NT2/D1 (cell line): ENCODE results near the gene BMX.

Experiments
- DNase-seq: peaks from one replicate; pipeline ENCODE4 v3.0.0-alpha.2; 2011; ENCODE audit warnings: low read depth, low spot score
- H3K27me3 ChIP-seq: 2 replicates; pipeline ENCODE4 v1.6.0; 2011; ENCODE audit warnings: mild to moderate bottlenecking; ENCODE audit not compliant: insufficient read length, insufficient read depth
- H3K36me3 ChIP-seq: 2 replicates; pipeline ENCODE4 v1.6.1; 2011; ENCODE audit warnings: mild to moderate bottlenecking, low read length, mixed read lengths; ENCODE audit not compliant: insufficient read depth, insufficient read length
- H3K4me1 ChIP-seq: 2 replicates; pipeline ENCODE4 v1.5.1; 2011; ENCODE audit not compliant: insufficient read depth, insufficient read length
- H3K4me3 ChIP-seq: 2 replicates; pipeline ENCODE4 v1.5.1; 2011; ENCODE audit warnings: low read depth; ENCODE audit not compliant: insufficient read length
- H3K9ac ChIP-seq: 2 replicates; pipeline ENCODE4 v1.6.0; 2011; ENCODE audit warnings: low read depth; ENCODE audit not compliant: insufficient read length
- H3K9me3 ChIP-seq: 2 replicates; pipeline ENCODE4 v1.5.1; 2011; ENCODE audit warnings: mild to moderate bottlenecking, low read length; ENCODE audit not compliant: insufficient read depth
- SUZ12 ChIP-seq: IDR thresholded peaks from 2 replicates; pipeline ENCODE4 v1.6.1; 2011; ENCODE audit not compliant: insufficient read length, insufficient read depth; ENCODE audit errors: extremely low read depth
- YY1 ChIP-seq: IDR thresholded peaks from 2 replicates; pipeline ENCODE4 v1.6.1; 2011; ENCODE audit not compliant: insufficient read length, insufficient read depth
- ZNF274 ChIP-seq: IDR thresholded peaks from 2 replicates; pipeline ENCODE4 v1.6.1; 2011; ENCODE audit warnings: mild to moderate bottlenecking, low read depth, low read length

BMX gene

GRCh38 chrX:15598026-15598425 is 97.4 kb downstream of the BMX start:
- Histone ChIP-seq H3K9ac (no peak overlapping the region), H3K9me3 (no peaks in the 10 kb centered on the region), H3K4me1 (no peaks in the 10 kb centered on the region), H3K4me3 (no peak overlapping the region), H3K27me3 (no peaks in the 10 kb centered on the region), H3K36me3 (no peaks in the 10 kb centered on the region)
- DNase-seq = no peak
- TF ChIP-seq YY1 = no peak

GRCh38 chrX:15599461-15599860 is 98.9 kb downstream of the BMX start:
- TF ChIP-seq SUZ12 = no peak
- TF ChIP-seq ZNF274 = no peak
- TF ChIP-seq YY1 = no peak
- no peaks in the 10 kb centered on the region for H3K4me1 ChIP-seq
- no peak overlapping the region for H3K9ac ChIP-seq
- H3K4me3 ChIP-seq = no peak overlapping the region
- H3K27me3 ChIP-seq = no peaks in the 10 kb centered on the region
- no peaks in the 10 kb centered on the region for H3K9me3 ChIP-seq
- no peaks in the 10 kb centered on the region for H3K36me3 ChIP-seq
- no peak for DNase-seq

GRCh38 chrX:15600049-15600448 is 99.4 kb downstream of the BMX start:
- TF ChIP-seq ZNF274 = no peak
- TF ChIP-seq SUZ12 = no peak
- TF ChIP-seq YY1 = no peak

GRCh38 chrX:15600745-15601144 is 100.1 kb downstream of the BMX start, which contains the start of gene ACE2:
Gene ACE2, minus strand, starts transcription at chrX:15600960. Its CDS starts 49 bp downstream, at chrX:15600911.
- Histone ChIP-seq H3K36me3 (no peaks in the 10 kb centered on the region), H3K27me3 (no peaks in the 10 kb centered on the region), H3K9me3 (no peaks in the 10 kb centered on the region), H3K4me1 (no peaks in the 10 kb centered on the region), H3K9ac (no peak within 1 kb of the TSS), H3K4me3 (no peak within 1 kb of the TSS)
- DNase-seq = no peak
- TF ChIP-seq YY1 = no peak

More at GRCh38 chrX:15600049-15600448, 99.4 kb downstream of the BMX start:
- Histone ChIP-seq H3K4me3 (no peak overlapping the region), H3K27me3 (no peaks in the 10 kb centered on the region), H3K4me1 (no peaks in the 10 kb centered on the region), H3K36me3 (no peaks in the 10 kb centered on the region), H3K9ac (no peak overlapping the region), H3K9me3 (no peaks in the 10 kb centered on the region)
- DNase-seq = no peak

- Histone ChIP-seq H3K36me3 (no peaks in the 10 kb centered on the region), H3K9me3 (no peaks in the 10 kb centered on the region), H3K4me1 (no peaks in the 10 kb centered on the region), H3K9ac (no peak overlapping the region), H3K4me3 (no peak overlapping the region), H3K27me3 (no peaks in the 10 kb centered on the region)
- TF ChIP-seq YY1 (no peak), SUZ12 (no peak), ZNF274 (no peak)
- no peak for DNase-seq
Measured at GRCh38 chrX:15601932-15602331, 101.3 kb downstream of the BMX start.

- no peaks in the 10 kb centered on the region for H3K4me1 ChIP-seq
- no peaks in the 10 kb centered on the region for H3K9me3 ChIP-seq
- DNase-seq = no peak
- H3K9ac ChIP-seq = no peak overlapping the region
- TF ChIP-seq YY1 (no peak), SUZ12 (no peak), ZNF274 (no peak)
- no peaks in the 10 kb centered on the region for H3K27me3 ChIP-seq
- no peaks in the 10 kb centered on the region for H3K36me3 ChIP-seq
- no peak overlapping the region for H3K4me3 ChIP-seq
Measured at GRCh38 chrX:15602761-15603160, 102.2 kb downstream of the BMX start.

GRCh38 chrX:15605226-15605625 is 104.6 kb downstream of the BMX start:
- H3K9me3 ChIP-seq = no peaks in the 10 kb centered on the region
- H3K27me3 ChIP-seq = no peaks in the 10 kb centered on the region
- TF ChIP-seq SUZ12 (no peak), ZNF274 (no peak), YY1 (no peak)
- no peaks in the 10 kb centered on the region for H3K4me1 ChIP-seq
- H3K4me3 ChIP-seq = no peak overlapping the region
- no peak for DNase-seq
- no peak overlapping the region for H3K9ac ChIP-seq
- no peaks in the 10 kb centered on the region for H3K36me3 ChIP-seq
